NCI-H2227 (cell line): ENCODE data around the gene NOP9.

Source experiments
- DNase-seq: peaks from one replicate; lab custom pipeline; 2025; ENCODE audit not compliant: unreplicated experiment; lab: John Stamatoyannopoulos, UW

Gene NOP9

DNA sequence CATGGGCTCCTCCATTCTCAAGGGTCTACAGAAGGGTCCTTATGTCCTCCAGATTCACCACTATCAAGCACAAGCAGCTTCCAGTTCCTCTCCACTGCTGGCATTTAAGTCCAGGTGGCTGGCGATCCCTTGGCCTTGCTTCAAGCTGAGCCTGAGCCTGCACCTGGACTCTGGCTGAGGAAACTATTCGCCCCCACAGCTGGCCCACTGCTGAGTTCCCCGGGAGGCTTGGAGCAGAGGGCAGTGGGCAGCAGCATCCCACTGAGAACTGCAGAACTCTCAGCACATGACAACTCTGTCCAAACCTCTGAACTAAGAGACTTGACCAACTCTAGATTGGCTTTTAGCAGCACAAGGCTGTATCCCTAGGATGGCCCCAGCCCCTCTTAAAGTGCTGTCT, 16.9 kb upstream of the NOP9 start:
- no peak for DNase-seq

DNA sequence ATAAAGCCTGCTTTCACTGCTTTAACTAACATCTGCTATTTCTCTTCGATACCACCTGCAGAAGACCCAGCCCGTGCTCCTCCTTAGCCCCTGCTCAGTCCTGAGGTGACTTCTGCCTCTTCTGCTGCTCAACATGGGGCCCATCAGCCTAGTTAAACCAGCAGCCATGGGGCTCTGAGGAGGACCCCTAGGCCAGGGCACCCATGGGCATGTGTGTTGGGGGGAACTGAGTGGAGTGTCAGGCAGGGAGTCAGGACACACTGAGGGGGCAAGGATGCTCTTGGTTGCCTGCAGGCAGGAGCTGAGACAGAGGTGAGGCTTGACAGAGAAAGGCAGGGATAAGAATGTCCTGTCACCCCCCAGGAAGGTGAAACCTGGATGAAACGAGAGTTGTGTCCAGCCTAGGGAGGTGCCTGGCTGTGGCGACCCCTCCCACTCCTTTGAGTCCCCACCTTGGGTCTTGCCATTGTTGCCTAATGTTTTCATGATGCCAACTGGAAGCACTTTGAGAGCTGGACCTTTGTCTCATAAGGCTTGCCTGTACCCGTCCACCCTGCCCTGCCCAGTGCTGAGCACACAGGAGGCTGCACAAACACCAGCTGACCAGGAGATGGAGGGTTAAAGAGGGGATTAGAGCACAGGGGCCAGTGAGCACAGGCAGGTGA, 15.7 kb upstream of the NOP9 start:
- no peak for DNase-seq

DNA sequence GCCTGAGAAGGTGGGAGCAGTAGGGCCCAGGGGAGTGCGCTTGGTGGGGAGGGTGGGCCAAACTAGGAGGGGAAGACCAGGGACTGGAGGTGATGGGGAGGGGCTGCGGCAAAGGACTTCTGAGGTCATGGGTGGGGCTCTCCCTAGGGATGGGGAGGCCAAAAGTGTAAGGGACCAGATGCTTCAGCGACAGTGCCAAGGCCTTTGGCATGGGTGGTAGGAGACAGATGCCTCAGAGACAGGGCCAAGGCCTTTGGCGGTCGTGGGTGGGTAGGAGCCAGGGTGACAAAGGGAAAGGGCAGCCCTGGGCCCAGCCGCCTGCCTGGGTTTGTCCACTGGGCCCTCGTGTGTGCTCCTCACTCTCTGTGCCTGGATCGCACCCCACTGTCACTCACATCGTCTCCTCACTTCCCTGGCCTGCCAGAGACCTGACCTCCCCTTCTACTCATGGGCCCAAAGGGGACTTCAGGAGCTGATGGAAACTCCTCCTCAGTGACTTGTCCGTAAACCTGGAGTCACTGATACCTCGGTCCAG, 15.1 kb upstream of the NOP9 start:
- no peak for DNase-seq

DNA sequence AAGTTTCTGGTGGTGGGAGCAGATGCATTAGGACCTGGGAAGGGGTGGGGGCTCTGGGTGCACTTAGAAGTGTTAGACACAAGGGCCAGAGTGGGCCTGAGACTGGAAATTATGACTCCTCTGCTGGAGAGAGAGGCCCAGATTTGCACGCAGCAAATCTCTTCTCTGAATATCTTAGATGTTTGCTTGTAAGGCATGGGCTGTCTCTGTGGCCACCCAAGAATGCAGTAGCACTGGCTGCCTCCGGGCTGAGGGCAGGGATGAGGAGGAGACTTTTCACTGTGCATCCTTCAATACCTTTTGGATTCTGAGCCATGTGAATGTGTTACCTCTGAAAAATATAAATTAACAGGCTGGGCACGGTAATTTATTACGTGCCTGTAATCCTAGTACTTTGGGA, 14.3 kb upstream of the NOP9 start:
- no peak for DNase-seq

DNA sequence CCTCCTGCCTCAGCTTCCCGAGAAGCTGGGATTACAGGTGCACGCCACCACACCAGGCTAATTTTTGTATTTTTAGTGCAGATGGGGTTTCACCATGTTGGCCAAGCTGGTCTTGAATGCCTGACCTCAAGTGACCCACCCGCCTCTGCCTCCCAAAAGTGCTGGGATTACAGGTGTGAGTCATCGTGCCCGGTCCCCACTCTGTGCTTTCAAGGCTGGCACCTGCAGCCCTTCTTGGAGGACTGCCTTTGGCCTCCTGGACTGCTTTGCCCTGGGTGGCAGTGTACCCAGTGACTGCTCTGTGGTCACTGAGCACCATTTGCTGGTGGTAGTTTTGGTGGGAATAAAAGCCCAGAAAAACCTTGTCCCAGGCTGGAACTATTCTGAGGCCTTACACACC, 12.7 kb upstream of the NOP9 start:
- no peak for DNase-seq

DNA sequence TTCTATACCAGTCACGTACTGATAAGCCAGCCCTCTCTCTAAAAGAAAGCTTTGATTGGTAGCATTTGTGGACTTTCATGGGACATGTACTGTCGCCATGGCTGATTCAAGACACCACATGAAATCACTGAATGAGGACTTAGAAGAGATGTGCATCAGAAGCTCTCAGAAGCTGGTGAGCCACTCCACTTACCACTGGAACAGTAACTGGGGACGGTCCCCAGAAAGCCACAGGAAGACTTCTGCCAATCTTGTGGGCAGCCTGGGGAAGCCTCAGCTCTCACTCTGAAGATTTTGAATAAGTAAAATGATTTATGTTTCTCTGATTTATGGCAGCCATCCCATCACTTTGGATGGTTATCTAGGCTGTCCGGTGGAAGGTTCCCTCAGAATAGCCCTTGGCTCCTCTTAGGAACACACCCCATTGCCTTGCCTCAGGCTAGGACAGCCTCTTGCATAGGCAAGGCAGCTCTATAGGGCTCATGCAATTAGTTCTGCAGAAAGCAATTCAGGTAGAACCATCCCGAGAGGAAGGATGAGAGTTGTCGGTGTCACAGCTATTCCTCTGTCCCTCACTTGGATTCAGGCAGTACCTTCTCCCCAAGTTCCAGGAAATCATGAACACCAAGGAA, 9.9 kb upstream of the NOP9 start:
- DNase-seq, result no peak

DNA sequence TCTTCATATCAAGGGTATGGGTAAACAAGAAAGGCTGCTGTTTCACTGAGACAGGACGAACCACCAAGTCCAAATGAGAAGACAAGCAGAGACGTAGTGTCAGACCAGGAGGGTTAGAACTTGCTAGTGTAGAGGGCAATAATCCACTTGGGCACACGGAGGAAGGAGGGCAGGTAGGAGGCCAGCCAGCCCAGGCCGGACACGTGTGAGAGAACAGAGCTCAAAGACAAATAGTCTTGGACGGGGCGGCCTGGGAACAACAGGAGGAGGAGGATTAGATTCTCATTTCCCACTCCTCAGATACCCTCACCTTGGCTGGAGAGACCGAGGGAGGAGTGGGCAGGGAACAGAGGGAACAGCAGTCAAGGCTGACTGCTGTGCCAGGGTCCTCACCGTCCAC, 8.9 kb upstream of the NOP9 start:
- no peak for DNase-seq

DNA sequence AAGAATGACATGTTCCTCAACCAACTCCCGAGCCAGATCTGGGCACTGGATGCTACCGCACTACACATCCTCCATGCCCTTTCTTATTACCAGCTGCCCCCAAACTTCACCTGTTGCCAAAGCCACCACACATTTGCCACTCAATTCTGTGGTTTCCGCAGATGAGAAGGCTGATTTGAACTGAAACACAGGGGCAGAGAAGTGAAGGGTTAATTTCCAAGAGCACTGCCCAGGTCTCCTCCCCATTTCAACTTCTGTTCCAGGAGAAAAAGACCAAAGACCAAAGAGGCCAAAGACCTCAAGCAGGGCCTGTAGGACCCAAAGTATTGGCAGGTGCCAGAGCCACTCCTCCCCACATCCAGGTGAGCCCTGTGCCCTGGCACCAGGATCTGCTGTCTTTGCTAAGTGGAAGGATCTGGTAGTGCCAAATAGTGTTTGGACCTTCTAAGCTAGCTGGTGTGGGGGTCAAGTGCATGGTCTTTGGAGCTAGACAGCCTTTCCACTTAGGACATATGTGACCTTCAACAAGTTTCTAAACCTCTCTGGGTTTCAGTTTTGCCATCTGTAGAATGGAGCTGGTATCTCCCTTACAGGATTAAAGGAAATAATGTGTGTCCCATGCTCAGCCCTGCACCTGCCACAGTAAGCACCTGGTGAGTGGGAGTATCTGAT, 8.1 kb upstream of the NOP9 start:
- DNase-seq, result no peak

DNA sequence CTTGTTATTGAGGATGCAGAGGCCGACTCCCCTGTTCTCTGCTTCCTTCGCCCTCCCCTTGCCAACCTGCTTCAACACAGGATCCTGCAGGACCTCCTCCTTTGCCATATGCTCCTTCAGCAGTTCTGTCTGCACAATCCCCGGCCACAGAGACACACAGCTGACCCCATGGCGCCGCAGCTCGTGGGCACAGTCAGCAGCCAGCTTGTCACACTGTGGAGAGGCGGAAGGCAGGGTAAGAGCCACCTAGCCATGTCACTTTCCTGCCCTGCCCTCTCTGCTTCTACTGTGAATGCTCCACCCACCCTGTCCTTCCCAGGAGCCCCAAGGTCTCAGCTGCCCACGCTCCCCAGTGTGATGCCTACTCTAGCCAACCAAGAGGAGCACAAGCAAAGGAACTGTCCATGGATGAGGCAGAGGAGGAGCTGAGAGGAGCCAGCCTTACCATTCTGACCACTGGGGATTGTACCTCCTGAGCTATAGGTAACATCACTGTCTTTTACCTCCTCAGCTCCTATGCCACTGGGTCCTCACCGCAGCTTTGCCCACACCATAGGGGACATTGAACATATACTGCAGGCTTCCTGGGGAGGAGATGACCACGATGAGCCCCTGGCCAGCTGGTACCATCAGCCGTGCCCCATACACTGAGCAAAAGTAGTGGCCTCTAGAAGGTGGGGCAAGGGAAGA, 7.4 kb upstream of the NOP9 start:
- DNase-seq, result no peak

DNA sequence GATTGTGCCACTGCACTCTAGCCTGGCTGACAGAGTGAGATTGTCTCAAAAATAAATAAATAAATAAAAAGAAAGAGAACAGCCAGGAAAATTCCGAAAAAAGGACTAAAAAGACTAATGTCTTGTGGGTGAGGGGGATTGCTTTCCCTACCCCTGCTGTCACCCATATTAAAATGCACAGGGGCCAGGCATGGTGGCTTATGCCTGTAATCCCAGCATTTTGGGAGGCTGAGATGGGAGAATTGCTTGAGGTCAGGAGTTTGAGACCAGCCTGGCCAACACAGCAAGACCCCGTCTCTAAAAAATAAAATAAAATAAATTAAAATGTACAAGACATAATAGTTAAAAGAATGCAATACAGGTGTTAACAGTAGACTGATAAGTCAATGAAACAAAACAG, 6.1 kb upstream of the NOP9 start:
- no peak for DNase-seq

DNA sequence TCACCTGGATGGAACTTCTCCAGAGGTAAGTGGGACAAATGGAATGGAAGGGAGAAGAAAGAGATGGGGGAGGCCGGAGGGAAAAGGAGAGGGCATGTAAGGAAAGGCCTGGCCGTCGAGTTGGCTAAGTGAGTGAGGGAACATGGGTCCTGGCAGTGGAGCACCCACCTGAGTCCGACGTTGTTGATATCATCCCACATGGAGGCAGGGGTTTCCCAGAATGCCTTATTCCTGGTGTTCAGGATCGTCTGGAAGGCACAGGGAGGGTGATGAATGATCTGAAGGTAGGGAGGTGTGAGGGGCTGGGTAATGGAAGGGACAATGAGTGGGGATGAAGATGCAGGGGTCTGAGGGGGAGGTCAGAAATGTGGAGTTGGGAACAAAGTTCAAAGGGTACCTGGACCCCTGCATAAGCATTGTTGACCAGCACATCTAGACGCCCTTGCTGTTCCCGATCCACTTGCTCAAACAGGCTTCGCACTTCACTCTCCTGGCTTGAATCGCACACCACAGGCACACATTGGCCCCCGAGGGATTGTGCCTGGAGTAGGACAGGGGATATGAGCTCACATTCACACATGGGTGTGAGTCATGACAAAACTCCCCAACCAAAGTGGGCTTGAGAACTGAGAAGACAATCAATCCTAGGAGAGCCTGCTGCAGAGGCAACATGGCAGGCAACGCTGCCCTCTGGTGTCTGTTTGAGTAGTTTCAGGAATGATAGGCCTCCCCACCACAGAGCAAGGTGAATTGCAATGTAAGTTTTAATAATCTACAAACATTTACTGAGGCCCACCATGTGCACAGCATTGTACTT, 3.1 kb upstream of the NOP9 start:
- DNase-seq, result peak; percentile 71

DNA sequence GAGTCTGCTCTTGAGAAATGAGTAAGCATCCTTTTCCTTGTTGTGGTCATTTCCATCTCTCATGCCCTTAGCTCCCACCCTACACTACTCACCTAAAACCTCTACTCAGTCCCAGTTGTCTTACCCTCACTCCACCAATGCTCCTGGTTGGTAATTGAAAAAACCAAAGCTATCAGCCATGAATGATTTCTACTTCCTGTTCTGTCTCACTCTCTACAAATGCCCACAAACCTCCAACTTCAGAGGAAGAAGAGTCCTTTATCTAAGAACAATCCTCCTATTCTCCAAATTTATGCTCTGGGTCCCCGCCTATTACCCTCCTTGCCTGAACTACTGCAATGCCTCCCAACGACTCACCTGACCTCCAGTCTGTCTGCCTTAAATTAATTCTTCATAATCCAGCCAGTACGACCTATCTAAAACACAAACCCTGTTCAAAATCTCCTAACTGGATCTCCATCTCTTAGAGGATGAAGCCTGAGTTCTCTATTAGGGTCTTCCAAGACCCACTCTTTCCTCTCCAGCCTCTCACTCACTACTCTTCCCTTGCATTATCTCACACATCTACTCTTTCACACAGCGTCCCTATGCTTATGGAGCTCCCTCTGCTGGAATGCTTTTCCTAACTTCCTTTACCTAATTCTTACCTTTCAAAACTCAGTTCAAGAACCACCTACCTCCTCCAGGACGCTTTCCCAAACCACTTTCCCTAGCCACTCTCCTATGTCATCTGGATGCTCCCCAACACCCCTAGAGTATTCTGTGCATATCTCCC, 2.3 kb upstream of the NOP9 start:
- DNase-seq, result peak; percentile 52

DNA sequence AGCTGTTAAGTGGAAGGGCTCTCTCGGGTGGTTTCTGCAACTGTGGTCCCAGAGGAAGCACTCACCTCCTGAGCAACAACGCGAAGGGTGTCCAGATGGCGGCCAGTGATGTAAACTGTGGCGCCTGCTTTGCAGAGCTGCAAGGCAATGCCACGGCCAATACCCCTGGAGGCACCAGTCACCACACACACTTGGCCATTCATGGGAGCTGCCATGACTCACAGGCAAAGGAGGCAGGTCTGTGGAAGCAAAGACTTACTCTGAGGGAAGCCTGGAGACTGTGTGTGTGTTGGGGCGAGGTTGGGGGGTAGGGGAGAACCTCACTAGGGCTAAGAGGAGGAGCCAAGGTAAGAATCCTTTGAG, 777 bp upstream of the NOP9 start:
- DNase-seq, result peak; percentile 25

DNA sequence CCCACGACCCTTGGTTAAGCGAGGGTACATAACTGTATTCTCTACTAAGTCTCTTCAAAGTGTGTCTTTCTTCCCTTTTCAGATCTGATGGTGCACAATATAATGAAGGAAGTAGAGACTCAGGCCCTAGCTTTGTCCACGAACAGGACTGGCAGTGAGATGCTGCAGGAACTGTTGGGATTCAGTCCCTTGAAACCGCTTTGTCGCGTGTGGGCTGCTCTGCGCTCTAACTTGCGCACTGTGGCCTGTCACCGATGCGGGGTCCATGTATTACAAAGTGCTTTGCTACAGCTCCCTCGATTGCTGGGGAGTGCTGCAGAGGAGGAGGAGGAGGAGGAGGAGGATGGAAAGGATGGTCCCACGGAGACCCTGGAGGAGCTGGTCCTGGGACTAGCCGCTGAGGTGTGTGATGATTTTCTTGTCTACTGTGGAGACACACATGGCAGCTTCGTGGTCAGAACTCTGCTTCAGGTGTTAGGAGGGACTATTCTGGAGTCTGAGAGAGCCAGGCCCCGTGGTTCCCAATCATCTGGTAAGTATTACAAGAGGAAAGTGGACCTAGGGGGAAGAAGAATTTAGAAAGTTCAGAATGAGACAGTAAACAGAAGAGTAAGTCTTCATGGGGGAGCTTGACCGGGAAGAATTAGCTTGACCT, 803 bp downstream of the NOP9 start:
- no peak for DNase-seq

DNA sequence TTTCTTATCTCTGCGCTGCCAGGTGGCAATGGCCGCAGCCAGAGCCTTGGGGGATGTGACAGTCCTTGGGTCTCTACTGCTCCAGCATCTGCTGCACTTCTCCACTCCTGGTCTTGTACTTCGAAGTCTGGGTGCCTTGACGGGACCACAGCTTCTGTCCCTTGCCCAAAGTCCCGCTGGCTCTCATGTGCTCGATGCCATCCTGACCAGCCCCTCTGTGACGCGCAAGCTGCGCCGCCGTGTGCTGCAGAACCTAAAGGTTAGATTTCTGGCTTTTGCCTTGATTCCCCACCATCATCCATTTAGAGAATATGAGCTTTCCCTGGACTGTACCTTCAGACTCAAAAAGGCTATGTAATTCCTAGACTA, 4.4 kb downstream of the NOP9 start:
- DNase-seq, result no peak

DNA sequence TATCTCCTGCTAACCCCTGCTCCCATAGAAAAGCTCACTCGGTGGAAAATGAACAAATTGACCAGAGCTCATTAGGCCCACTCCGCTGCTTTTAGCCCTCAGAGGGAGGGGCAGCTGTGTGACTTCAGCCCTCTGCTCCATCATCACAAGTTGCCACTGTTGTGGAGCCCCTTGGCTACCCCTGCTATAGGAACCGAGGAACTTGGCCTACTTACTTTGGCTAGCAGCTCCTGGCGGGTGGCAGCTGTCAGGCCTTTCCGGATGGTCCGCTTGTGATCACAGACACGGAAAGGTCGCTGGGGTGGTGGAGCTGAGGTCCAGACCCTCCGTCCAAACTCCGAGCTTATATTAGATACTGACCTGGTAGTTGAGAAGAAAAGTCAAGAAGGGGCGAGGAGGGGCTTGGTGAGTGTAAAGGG, 7.5 kb downstream of the NOP9 start:
- no peak for DNase-seq

DNA sequence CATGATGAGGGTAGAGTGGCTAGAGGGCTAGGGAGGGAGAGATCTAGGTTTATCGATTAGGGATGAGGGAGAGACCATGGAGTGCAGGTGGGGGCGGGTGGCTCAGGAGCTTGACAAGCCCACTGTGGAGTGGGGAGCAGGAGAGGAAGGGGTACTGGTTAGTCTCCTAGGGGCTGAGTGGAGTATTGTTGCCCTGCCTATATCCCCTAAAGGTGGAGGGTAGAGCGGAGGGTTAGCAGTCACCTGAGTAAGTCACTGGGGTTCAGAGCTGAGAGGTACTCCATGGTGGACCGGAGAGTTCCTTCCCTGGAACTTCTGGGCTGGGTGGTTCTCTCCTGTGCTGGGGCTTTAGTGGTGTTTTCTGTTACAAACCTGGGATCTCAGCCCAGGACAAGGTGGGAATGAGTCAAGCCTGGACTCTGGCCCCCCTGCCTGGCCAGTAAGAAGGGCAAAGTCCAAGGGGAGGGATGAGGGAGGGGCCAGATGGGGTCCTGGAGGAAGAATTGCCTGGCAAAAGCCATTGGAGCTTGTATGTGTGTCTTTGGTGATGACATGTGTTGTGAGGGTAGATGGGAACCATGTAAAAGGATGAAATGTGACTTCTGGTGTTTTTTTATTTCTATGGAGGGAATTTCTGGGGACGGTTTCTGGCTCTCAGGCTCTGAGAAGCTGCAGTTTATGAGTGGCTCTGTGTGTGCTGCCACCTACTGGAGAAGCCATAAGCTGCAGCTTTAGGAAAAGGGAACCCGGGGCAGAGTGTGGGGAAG, 8.1 kb downstream of the NOP9 start, which contains the start of gene CIDEB:
Gene CIDEB (minus strand): TSS at position 403 of the 767 bp plus-strand sequence. CDS start 119 bp downstream, at position 284.
- DNase-seq, result peak; percentile 65

DNA sequence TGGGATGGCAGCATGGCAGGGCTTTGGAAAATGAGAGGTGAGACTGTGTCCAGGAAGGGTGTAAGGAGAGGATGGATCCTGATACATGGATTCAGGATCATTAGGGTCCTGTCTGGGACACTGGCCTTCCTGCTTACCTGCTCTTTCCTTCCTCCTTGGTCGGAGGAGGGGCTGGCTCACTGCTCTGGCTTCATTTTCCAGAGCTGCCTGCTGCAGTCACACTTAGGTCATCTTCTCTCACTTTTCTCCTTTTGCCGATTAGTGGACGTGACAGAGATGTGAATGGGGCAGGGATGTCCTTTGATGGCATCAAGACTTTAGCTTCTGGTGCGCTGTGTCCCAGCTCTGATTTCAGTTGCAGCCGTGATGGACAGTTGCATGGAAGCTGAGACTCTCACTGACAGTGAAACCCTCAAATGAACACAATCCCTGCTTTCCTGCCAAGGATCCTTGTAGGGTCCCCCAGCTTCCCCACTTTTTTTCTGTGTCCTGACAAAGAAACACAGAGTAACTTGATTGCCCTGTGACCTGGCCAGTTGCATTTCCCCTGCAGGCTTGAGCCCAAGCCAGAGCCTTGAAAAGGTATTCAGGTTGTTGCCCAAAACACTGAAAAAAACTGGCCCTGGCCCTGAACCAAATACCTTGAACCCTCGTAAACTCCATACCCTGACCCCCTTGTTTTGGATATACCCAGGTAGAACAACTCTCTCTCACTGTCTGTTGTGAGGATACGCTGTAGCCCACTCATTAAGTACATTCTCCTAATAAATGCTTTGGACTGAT, 8.9 kb downstream of the NOP9 start:
- no peak for DNase-seq
